ENCODE measurements around the gene BTBD1. TPM values are rescaled to one million over a fixed set of nuclear protein-coding genes. Genes with fewer than 3 reads are reported as not detected.

The BTBD1 gene
- 125 and 126 TPM in 2 replicates for total RNA-seq
- 102 and 109 TPM in 2 replicates for polyA plus RNA-seq

DNA sequence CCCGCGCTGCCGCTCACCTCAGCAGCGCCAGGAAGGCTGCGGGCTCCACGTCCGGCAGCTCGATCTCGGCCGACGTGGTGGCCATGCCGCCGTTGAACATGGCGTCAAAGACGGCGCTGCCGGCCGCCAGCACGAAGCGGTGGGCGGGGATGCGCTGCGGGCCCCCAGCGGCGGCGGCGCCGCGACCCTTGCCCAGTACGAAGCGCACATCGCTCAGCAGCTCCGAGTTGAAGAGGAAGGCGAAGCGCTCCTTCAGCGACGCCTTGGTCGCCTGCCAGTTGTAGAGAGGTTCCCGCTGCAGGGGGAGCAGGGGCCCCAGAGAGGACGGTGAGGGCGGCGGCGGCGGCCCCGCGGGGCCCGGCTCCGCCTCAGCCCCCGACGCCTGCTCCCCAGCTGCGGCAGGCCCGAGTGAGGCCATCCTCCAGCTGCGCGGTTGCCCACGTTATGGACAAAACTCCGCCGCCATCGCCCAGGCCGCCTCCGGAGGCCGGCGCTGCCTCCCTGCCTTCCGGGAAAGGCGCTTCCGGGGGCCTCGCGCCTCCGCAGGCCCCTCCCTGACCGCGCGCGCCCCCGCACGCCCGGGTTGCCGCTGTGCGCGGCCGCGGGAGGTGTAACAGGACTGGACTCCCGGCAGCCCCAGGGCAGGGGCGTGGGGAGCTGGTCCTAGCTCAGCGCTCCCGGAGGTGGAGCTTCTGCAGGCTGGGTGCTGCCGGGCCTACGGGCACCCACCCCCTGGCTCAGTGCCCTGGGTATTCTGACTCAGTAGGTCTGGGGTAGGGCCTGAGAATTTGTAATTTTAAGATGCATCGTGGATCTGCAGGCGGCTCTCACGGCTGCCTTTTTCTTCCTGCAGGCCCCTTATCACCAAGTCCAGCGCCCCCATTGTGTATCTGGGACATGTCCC lies at the start of gene BTBD1:
TSS of gene BTBD1 (minus strand) at position 519 of the 904 bp plus-strand sequence. CDS start at position 418, 101 bp downstream.
- peak; percentile 91 to 98 for DNase-seq (ENCODE audit: low read depth in 1 of 2, low spot score in 1 of 2)
- H3K27me3 ChIP-seq, result no peaks in the 10 kb centered on the region

DNA sequence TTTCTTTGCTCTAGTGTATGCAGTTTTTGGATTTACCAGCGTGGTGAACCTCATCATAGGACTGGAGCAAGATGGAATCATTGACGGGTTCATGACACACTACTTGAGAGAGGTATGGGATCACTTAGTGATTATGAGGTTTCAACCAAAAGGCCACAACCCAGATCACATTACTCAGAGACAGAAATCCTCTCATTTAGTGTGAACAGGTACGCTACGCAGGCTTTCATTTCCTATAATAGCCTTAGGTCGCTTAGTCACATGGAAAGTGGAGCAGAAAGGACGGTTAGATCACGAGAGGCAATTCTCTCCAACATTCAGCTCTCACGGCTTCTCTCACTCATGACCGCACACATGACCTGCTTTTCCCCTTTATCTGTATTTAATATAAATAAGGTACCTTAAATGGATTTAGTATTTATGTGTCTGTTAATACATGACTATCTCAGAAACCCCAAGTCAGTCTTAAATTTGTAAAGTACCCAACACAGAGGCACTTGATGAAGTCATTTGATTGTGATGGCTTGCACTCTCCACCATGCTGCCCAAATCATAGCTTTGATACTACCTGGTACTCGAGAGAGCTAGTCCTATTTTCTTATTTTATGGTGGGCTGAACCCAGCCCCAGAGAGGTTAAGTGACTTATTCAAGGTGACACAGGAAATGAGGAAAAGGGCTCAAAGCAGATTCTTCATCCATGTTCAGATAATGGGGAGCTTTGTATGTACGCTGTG lies 48.9 kb upstream of the BTBD1 start:
- no peak for DNase-seq (ENCODE audit: low read depth in 1 of 2, low spot score in 1 of 2)
- H3K4me3 ChIP-seq, result no peak overlapping the region
- H3K36me3 ChIP-seq, result no peaks in the 10 kb centered on the region
- TF ChIP-seq, protein P1, sequence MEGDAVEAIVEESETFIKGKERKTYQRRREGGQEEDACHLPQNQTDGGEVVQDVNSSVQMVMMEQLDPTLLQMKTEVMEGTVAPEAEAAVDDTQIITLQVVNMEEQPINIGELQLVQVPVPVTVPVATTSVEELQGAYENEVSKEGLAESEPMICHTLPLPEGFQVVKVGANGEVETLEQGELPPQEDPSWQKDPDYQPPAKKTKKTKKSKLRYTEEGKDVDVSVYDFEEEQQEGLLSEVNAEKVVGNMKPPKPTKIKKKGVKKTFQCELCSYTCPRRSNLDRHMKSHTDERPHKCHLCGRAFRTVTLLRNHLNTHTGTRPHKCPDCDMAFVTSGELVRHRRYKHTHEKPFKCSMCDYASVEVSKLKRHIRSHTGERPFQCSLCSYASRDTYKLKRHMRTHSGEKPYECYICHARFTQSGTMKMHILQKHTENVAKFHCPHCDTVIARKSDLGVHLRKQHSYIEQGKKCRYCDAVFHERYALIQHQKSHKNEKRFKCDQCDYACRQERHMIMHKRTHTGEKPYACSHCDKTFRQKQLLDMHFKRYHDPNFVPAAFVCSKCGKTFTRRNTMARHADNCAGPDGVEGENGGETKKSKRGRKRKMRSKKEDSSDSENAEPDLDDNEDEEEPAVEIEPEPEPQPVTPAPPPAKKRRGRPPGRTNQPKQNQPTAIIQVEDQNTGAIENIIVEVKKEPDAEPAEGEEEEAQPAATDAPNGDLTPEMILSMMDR (IDR thresholded peaks at IDR 0.05; ENCODE audit: low read depth, low read length), result no peak
- H3K27me3 ChIP-seq, result no peaks in the 10 kb centered on the region
- no peaks in the 10 kb centered on the region for H3K9me3 ChIP-seq (ENCODE audit: low read depth)
- H3K27ac ChIP-seq, result no peak overlapping the region
- no peaks in the 10 kb centered on the region for H3K4me1 ChIP-seq (ENCODE audit: low read depth)

More for the DNA sequence above, at the start of gene BTBD1:
- Histone ChIP-seq H3K9me3 (ENCODE audit: low read depth) (no peaks in the 10 kb centered on the region), H3K4me3 (peak within 1 kb of the TSS; percentile 84), H3K4me1 (ENCODE audit: low read depth) (peaks cover 27% of the 10 kb centered on the region), H3K27ac (peak within 1 kb of the TSS; percentile 89), H3K36me3 (no peaks in the 10 kb centered on the region)
- TF ChIP-seq, protein P1 (IDR thresholded peaks at IDR 0.05; ENCODE audit: low read depth, low read length), result no peak

DNA sequence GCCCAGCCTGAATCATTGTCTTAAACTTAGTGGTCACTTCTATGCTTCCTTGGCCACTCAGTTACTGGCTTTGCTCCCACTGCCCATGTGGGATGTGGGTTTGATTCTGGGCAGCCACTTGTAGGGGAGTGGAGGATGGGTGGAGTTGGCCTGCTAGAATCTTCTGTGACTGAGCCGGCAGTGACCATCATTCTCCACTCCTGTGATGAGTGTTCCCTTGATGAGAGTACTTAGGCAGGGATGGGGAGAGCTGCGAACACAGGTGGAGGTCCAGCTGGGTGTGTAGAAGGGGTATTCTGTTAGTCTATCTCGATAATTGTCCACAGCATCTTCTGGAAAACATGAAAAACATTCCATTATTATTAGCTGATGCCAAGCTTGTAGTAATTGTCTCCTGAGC lies 48.4 kb upstream of the BTBD1 start:
- H3K27ac ChIP-seq, result no peak overlapping the region
- H3K9me3 ChIP-seq (ENCODE audit: low read depth), result no peaks in the 10 kb centered on the region
- TF ChIP-seq, protein P1 (IDR thresholded peaks at IDR 0.05; ENCODE audit: low read depth, low read length), result no peak
- H3K4me3 ChIP-seq, result no peak overlapping the region
- H3K27me3 ChIP-seq, result peaks cover under 1% of the 10 kb centered on the region
- no peak for DNase-seq (ENCODE audit: low read depth in 1 of 2, low spot score in 1 of 2)
- H3K36me3 ChIP-seq, result no peaks in the 10 kb centered on the region
- H3K4me1 ChIP-seq (ENCODE audit: low read depth), result no peaks in the 10 kb centered on the region

DNA sequence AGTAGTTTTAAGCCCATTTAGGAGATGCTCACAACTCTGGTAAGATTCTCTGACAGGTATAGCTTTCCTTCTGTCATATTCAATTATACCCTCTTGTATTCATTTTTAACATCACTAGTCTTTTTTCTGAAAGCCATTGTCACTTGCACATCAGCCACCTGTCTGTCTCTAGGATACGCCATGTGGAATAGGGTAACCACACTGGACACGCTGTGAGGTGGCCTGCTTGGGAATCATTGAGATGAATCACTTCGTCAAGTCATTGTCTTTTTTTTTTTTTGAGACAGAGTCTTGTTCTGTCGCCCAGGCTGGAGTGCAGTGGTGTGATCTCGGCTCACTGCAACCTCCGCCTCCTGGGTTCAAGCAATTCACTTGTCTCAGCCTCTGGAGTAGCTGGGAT lies 47.8 kb upstream of the BTBD1 start:
- no peak for DNase-seq (ENCODE audit: low read depth in 1 of 2, low spot score in 1 of 2)
- H3K9me3 ChIP-seq (ENCODE audit: low read depth), result no peaks in the 10 kb centered on the region
- H3K36me3 ChIP-seq, result no peaks in the 10 kb centered on the region
- no peak overlapping the region for H3K4me3 ChIP-seq
- TF ChIP-seq, protein P1 (IDR thresholded peaks at IDR 0.05; ENCODE audit: low read depth, low read length), result no peak
- no peak overlapping the region for H3K27ac ChIP-seq
- H3K4me1 ChIP-seq (ENCODE audit: low read depth), result no peaks in the 10 kb centered on the region
- H3K27me3 ChIP-seq, result peaks cover 5% of the 10 kb centered on the region

DNA sequence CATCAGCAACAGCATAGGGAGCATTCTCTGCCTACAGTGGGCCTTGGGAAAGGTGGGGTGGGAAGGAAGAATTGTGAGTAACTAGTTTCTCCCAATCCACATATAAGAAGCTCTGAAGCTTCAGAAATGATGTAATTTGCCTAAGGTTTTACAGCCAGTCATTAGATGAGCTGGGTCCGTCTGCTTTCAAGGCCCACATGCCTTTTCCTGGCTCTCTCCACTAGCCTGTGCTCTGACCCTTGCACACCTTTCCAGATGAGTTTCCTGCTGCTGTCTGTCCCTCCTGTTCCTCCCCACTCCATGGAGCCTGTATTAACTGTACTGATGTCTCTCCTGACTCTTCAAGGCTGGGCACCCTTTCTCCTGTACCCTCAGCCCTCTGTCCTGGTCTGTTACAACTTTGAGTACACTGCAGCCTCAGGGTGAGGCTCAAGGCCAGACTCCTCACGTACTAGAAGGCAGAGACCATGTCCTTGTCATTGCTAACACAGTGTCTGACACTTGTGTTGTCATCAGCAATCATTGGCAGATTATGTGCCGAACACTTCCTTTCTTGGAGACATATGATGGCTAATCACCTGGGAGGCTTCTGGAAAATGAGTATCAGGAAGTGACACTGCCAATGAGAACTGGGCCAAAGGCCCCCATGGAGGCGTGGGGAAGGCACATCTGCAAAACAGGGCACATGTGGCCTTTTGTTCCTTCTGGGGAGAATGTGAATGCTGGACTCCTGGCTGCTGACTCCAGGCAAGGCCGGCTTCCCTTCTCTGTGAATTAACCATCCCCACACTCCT lies 47.0 kb upstream of the BTBD1 start:
- no peaks in the 10 kb centered on the region for H3K36me3 ChIP-seq
- H3K27me3 ChIP-seq, result peaks cover 12% of the 10 kb centered on the region
- H3K4me1 ChIP-seq (ENCODE audit: low read depth), result no peaks in the 10 kb centered on the region
- TF ChIP-seq, protein P1 (IDR thresholded peaks at IDR 0.05; ENCODE audit: low read depth, low read length), result no peak
- no peaks in the 10 kb centered on the region for H3K9me3 ChIP-seq (ENCODE audit: low read depth)
- no peak overlapping the region for H3K4me3 ChIP-seq
- H3K27ac ChIP-seq, result no peak overlapping the region
- DNase-seq (ENCODE audit: low read depth in 1 of 2, low spot score in 1 of 2), result no peak

Data from cardiac muscle cell (in vitro differentiated cells and primary cell).